Forelimb muscle (tissue), 1 donor: Measurements from ENCODE around the gene PPM1K. TPM values are rescaled to one million over a fixed set of nuclear protein-coding genes. Genes with fewer than 3 reads are reported as not detected.
"Not testable (repeated sequence)": the region's sequence is repeated elsewhere in the genome, so short reads cannot be mapped to it uniquely, and the experiment has no call there.

Experiments used
- DNase-seq: peaks from one replicate; pipeline ENCODE4 v3.0.0-alpha.2; 2013; ENCODE audit warnings: low read depth
- polyA plus RNA-seq: library from polyadenylated mRNA; unstranded; fragments of 120-200 nt; gene quantifications from one replicate; pipeline ENCODE4 v1.2.1, GENCODE V29; 2013; ENCODE audit not compliant: insufficient read length

The PPM1K gene
- polyA plus RNA-seq, result 19.8 TPM

DNA sequence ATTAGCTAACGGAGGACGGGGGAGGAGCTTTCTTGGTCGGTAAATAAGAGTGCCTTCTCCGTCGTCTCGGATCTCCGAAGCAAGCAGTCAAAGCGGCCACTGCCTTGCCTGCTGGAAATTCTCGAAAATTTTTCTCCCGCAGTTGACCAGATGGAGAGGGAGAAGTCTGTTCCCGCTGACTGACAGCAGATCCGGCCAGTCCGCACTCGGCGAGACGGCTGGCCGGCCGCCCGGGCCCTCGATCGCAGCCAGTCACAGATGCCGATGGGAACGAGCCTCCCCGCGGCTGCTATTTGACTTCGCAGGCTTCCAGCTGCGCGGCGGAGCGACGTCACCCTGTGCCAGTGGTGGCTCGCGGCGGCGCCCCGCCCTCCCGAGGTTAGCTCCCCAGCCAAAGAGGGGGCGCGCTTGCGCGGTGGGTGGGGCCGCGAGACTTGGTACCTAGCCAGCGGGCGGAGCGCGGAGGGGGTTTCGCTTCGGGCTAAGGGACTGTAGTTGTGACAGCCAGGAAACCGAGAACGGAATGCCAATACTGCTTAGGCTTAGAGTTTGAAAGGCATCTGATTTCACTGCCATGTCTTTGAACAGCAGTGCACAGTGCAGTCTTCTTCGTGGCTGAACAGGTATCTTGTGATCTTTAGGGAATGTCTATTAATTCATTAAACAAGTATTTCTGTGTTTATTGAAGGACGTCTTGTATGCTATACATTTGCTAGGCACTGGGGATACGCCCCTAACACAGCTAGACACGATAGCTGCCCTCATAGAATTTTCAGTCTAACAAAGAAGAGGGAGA, at the start of gene PPM1K:
TSS of gene PPM1K (minus strand) at position 123 of the 796 bp plus-strand sequence. CDS start 5,978 bp downstream, outside the sequence.
- peak; percentile 91 for DNase-seq

GRCh38 chr4:88333741-88334405, 49.5 kb upstream of the PPM1K start:
- DNase-seq, result no peak

- no peak for DNase-seq
Measured at GRCh38 chr4:88327665-88328064, 43.3 kb upstream of the PPM1K start.

DNA sequence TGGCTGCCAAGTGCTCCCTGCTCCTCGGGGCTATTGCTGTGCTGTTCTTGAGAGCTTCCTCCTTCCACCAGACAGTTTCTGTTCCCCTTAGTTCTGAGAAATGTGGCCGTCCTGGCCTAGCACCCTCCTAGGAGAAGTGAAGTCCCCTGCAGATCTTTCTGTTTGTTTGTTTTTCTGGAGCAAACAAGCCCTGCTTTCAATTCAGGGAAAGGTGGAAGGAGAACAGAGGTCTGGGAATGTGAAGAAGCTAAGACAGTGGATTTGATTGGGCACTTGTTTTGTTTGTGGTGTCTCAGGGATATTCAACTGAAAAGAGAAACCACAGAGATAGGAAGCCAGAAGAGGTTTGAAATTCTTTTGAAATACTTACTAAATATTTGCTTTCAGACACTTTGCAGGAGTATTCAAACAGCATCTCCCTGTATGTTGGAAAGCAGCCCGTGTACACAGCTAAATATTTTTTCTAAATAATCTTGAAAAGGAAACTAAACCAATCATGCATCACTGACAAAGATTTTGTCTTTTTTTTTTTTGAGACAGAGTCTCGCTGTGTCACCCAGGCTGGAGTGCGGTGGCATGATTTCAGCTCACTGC, 36.5 kb upstream of the PPM1K start:
- no peak for DNase-seq

GRCh38 chr4:88320224-88320779, 35.9 kb upstream of the PPM1K start:
- DNase-seq, result no peak

GRCh38 chr4:88318751-88319350, 34.5 kb upstream of the PPM1K start:
- no peak for DNase-seq

- DNase-seq, result no peak
Measured at GRCh38 chr4:88315460-88316017, 31.2 kb upstream of the PPM1K start.

- DNase-seq, result not testable (repeated sequence)
Measured at GRCh38 chr4:88313088-88313624, 28.8 kb upstream of the PPM1K start.

DNA sequence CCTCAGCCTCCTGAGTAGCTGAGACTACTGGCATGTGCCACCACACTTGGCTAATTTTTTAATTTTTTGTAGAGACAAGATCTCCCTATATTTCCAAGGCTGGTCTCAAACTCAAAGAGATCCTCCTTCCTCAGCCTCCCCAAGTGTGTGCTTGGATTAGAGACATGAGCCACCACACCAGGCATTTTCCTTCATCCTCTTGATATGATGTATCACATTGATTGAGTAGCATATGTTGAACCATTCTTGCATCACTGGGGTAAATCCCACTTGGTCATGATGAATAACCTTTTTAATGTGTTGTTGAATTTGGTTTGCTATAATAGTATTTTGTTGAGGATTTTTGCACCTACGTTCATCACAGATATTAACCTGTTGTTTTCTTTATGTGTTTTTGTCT, 24.2 kb upstream of the PPM1K start:
- no peak for DNase-seq

DNA sequence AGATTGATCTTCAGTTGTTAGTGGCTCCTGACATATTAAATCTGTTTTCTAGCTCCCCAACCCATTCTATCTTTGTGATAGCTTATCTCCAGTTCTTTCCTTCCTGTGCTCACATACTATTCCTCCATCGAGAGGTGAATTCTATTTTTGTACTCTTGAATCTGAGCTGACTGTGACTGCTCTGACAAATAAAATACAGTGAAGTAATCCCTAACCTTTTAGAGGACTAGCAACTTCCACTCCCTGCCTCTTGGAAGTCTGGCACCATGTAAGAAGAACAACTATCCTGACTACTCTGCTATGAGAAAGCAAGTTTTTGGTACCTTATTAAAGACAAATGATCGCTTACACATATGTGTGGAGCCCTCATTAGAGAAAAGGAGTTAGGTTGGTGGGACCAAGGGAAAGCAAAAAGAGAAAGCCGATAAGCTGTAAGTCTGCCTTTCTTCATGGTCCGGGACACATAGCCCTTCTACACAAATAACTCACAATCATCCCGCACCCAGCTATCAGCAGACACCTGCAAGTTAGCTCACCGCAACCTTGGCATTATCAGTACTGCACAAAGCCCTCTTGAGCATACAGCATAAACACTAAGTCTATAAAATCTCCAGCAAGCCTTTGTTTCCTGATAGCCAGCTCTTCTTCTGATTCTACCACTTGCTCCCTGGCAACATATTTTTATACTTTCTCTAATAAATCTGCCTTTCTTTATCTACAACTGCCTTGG, 13.5 kb upstream of the PPM1K start:
- DNase-seq, result no peak

GRCh38 chr4:88297212-88297516, 12.8 kb upstream of the PPM1K start:
- no peak for DNase-seq

- no peak for DNase-seq
Measured at GRCh38 chr4:88296413-88297211, 12.3 kb upstream of the PPM1K start.

GRCh38 chr4:88295656-88296055, 11.3 kb upstream of the PPM1K start:
- no peak for DNase-seq

DNA sequence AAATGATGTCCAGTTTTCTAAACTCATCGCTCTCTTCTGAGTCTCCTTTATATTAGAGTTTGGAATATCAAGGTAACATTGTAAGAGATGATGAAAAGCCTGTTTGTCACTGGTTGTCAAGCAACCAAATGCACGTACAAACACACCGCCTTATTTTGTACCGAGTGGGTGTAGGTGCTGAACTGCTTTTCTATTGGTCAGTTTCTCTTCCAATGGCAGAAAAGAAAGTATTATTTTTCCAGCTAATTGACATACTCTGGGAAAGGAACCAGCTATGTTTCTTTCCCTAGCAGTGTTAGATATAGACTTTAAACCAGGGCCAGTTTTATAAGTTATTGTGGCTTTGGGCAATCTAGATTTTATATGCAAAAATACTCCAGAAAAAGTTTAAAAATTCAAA, 6.6 kb upstream of the PPM1K start:
- DNase-seq, result no peak

GRCh38 chr4:88286897-88287296, 2.5 kb upstream of the PPM1K start:
- no peak for DNase-seq

GRCh38 chr4:88285235-88285653, 883 bp upstream of the PPM1K start:
- no peak for DNase-seq

DNA sequence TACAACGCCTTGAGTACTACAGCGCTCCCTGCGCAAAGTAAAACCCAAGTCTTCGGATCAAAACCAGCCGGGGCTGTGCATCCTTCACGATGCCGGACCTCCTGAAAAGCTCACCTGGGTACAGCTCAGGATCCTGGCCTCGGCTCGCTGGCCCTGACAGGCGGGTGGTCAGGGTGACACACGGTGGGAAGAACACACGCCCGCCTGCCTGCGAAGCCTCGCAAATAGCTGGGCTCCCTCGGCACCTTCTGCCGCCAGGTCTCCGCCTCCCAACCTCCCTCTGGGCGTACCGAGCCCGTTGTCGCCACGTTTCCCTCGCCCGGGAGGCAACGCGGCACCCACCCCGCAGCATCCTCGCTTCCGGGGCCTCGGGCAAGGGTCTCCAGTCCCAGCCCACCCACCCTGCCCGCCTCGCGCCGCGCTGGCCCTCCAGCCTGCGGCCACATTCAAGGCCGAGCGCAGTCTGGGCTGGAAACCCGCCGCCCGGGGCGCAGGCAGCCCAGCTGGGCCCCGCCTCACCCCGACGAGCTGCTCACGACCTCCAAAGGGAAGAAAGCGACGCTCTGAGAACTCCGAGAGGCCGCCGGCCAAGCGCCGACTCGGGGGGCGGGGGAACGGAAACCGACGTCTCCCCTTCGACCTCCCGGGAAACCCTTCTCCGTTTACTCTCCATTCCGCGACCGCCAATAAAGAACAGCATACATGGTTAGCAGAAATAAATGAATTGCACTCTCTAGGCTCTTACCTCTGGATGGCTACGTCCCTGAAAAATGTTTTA, 511 bp downstream of the PPM1K start:
- DNase-seq, result no peak

DNA sequence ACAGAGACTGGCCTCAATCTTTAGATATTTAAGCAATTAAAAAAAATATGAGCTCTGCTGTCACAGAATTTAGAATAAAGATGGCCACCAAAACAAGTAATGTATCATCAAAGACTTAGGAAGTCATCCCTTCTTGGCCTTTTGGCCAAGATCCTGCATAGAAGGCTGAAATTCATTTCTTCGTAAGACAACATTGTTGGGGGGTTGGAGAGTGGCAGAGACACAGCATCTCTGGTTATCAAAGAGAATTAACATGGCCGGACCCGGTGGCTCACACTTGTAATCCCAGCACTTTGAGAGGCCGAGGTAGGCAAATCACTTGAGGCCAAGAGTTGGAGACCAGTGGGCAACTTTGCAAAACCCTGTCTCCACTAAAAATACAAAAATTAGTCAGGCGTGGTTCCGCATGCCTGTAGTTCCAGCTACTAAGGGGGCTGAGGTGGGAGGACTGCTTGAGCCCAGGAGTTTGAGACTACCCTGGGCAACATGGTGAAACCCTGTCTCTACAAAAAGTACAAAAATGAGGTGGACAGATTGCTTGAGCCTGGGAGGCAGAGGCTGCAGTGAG, 4.0 kb downstream of the PPM1K start:
- no peak for DNase-seq

DNA sequence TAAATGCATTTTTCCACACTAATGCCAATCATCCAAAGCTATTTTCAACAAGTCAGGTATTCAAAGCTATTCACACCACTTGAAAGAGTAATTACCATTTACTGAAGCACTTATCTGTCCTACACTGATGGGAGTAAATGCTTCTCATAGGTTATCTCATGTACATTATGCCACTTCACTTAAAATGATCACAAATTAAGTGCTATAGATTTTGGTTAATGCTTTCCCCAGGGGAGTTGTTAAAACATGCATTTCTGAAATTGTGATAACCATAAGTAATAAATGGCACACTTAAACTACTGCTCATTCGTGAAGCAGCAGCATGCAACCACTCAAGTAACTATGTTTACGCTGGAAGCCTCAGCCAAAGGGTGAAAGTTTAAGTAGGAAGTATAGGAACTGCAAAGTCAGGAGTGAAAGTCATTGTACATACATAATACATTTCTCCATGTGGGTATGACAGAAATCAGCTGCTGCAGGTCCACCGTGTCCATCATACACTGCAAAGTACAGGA, 6.6 kb downstream of the PPM1K start:
- DNase-seq, result no peak
